ENCODE data around the gene CNBP. TPM values are rescaled to one million over a fixed set of nuclear protein-coding genes. Genes with fewer than 3 reads are reported as not detected.

The CNBP gene
- total RNA-seq, 1 donor from 2014 or later: 217 TPM

- TF ChIP-seq, protein P1, sequence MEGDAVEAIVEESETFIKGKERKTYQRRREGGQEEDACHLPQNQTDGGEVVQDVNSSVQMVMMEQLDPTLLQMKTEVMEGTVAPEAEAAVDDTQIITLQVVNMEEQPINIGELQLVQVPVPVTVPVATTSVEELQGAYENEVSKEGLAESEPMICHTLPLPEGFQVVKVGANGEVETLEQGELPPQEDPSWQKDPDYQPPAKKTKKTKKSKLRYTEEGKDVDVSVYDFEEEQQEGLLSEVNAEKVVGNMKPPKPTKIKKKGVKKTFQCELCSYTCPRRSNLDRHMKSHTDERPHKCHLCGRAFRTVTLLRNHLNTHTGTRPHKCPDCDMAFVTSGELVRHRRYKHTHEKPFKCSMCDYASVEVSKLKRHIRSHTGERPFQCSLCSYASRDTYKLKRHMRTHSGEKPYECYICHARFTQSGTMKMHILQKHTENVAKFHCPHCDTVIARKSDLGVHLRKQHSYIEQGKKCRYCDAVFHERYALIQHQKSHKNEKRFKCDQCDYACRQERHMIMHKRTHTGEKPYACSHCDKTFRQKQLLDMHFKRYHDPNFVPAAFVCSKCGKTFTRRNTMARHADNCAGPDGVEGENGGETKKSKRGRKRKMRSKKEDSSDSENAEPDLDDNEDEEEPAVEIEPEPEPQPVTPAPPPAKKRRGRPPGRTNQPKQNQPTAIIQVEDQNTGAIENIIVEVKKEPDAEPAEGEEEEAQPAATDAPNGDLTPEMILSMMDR (IDR thresholded peaks at IDR 0.05; ENCODE audit: unreplicated experiment): no peak
- DNase-seq (ENCODE audit: low spot score in 2 of 2, unreplicated experiment in 2 of 2): no peak
- H3K36me3 Mint-ChIP-seq: peaks cover 11% of the 10 kb centered on the region
- no peaks in the 10 kb centered on the region for H3K27me3 Mint-ChIP-seq (ENCODE audit: low read depth)
- H3K9me3 Mint-ChIP-seq: no peaks in the 10 kb centered on the region
- H3K27ac Mint-ChIP-seq: peak overlapping the region; percentile 64
- peaks cover 22% of the 10 kb centered on the region for H3K4me1 Mint-ChIP-seq
- no peak overlapping the region for H3K4me3 Mint-ChIP-seq
Measured at GRCh38 chr3:129123314-129124060, 60.2 kb downstream of the CNBP start.

- Mint-ChIP-seq H3K27ac (peak overlapping the region; percentile 86), H3K4me1 (peaks cover 29% of the 10 kb centered on the region), H3K9me3 (no peaks in the 10 kb centered on the region), H3K36me3 (peaks cover 19% of the 10 kb centered on the region), H3K4me3 (peak overlapping the region; percentile 74), H3K27me3 (ENCODE audit: low read depth) (no peaks in the 10 kb centered on the region)
- DNase-seq (ENCODE audit: low spot score in 2 of 2, unreplicated experiment in 2 of 2): peak in 1 of 2 experiments; percentile 53
- TF ChIP-seq, protein P1 (IDR thresholded peaks at IDR 0.05; ENCODE audit: unreplicated experiment): no peak
Measured at GRCh38 chr3:129122412-129123011, 61.2 kb downstream of the CNBP start.

GRCh38 chr3:129121792-129122411, 61.8 kb downstream of the CNBP start, which contains the start of gene RAB43:
Gene RAB43 (minus strand): TSS chr3:129121804. CDS start chr3:129121489, 315 bp downstream.
- Mint-ChIP-seq H3K27ac (peak within 1 kb of the TSS; percentile 95), H3K36me3 (peaks cover 20% of the 10 kb centered on the region), H3K9me3 (no peaks in the 10 kb centered on the region), H3K4me3 (peak within 1 kb of the TSS; percentile 88), H3K27me3 (ENCODE audit: low read depth) (no peaks in the 10 kb centered on the region), H3K4me1 (peaks cover 29% of the 10 kb centered on the region)
- TF ChIP-seq, protein P1 (IDR thresholded peaks at IDR 0.05; ENCODE audit: unreplicated experiment): no peak
- peak; percentile 93 to 98 for DNase-seq (ENCODE audit: low spot score in 2 of 2, unreplicated experiment in 2 of 2)

DNA sequence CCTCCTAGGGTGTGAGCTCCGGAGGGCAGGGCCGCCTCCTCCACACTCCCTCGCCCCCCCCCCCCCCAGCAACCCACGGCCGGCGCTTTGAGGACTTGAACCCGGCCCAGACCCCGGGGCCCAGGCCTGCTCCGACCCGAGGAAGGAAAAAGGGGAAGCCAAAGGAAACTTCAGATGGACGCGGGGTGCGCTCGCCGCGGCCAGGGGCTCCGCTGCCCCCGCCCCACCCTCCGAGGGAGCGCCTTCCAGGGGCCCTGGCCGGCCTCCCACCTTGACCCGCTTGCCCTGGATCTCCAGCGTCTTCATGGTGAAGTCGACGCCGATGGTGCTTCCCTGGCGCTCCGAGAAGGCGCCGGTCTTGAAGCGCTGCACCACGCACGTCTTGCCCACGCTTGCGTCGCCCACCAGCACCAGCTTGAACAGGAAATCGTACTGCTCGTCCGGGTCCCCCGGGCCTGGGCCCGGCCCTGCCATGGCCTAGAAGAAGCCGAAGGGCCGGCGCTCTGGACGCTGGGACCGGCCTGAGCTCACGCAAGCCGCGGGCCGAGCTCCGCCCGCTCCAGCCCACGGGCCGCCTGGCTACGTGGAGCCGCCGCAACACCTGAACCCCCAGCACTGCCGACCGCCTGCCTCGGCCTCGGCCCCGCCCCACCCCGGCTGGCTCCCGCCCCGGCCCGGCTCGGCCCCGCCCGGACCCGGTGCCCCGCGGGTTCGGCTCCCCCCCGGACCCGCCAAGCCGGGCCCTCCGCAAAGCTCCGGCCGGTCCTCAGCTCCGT, 62.5 kb downstream of the CNBP start:
- Mint-ChIP-seq H3K9me3 (no peaks in the 10 kb centered on the region), H3K4me1 (peaks cover 35% of the 10 kb centered on the region), H3K27me3 (ENCODE audit: low read depth) (no peaks in the 10 kb centered on the region), H3K27ac (peak overlapping the region; percentile 95), H3K36me3 (peaks cover 16% of the 10 kb centered on the region), H3K4me3 (peak overlapping the region; percentile 88)
- DNase-seq (ENCODE audit: low spot score in 2 of 2, unreplicated experiment in 2 of 2): no peak
- TF ChIP-seq, protein P1 (IDR thresholded peaks at IDR 0.05; ENCODE audit: unreplicated experiment): no peak

- H3K4me3 Mint-ChIP-seq: peak overlapping the region; percentile 88
- peak; percentile 55 to 79 for DNase-seq (ENCODE audit: low spot score in 2 of 2, unreplicated experiment in 2 of 2)
- peaks cover 38% of the 10 kb centered on the region for H3K4me1 Mint-ChIP-seq
- H3K9me3 Mint-ChIP-seq: no peaks in the 10 kb centered on the region
- H3K27ac Mint-ChIP-seq: peak overlapping the region; percentile 95
- no peaks in the 10 kb centered on the region for H3K27me3 Mint-ChIP-seq (ENCODE audit: low read depth)
- H3K36me3 Mint-ChIP-seq: peaks cover 9% of the 10 kb centered on the region
- TF ChIP-seq, protein P1 (IDR thresholded peaks at IDR 0.05; ENCODE audit: unreplicated experiment): no peak
Measured at GRCh38 chr3:129120254-129121004, 63.3 kb downstream of the CNBP start.

Data from mesothelial cell of epicardium (in vitro differentiated cells).